ENCODE data around the gene KCNH6. TPM values are rescaled to one million over a fixed set of nuclear protein-coding genes. Genes with fewer than 3 reads are reported as not detected.

The KCNH6 gene
- total RNA-seq, 1 experiment from 2014 or later, result 1.6 TPM

DNA sequence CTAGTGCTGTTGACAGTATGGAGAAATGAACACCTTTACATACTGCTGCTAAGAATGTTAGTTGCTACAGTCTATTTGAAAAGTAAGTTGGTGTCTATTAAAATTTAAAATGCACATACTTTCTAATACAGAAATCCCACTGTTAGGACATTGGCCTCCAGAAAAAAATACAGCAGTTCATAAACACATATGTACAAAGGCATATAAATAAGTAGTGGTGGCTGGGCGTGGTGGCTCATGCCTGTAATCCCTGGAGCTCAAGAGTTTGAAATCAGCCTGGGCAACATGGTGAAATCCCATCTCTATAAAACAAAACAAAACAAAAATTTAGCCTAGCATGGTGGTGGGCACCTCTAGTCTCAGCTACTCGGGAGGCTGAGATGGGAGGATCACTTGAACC lies 40.2 kb downstream of the KCNH6 start:
- Histone ChIP-seq H3K56ac (ENCODE audit: insufficient read length, low read depth, low read length) (no peak overlapping the region), H4K5ac (ENCODE audit: insufficient read length, low read depth, low read length) (no peak overlapping the region), H3K9ac (ENCODE audit: extremely low read depth, insufficient read length, low read length) (no peak overlapping the region), H3K4me2 (ENCODE audit: insufficient read depth, insufficient read length, low read length) (no peak overlapping the region), H3K79me1 (ENCODE audit: insufficient read depth, low read depth, low read length, poor library complexity, severe bottlenecking) (peaks cover 6% of the 10 kb centered on the region), H3K79me2 (ENCODE audit: insufficient read depth, low read length) (peaks cover 4% of the 10 kb centered on the region; the same call in 1 of the 2 replicates), H3K4ac (ENCODE audit: low read depth, low read length) (no peak overlapping the region), H4K91ac (ENCODE audit: insufficient read length, low read depth, low read length) (no peak overlapping the region), H3K9me3 (ENCODE audit: control insufficient read depth, low read depth, low read length) (no peaks in the 10 kb centered on the region), H3K27me3 (ENCODE audit: insufficient read depth, low read length) (no peaks in the 10 kb centered on the region), H3K23me2 (ENCODE audit: insufficient read length, low read depth, low read length, poor library complexity, severe bottlenecking) (no peaks in the 10 kb centered on the region), H2BK12ac (ENCODE audit: insufficient read length, low read depth, low read length) (no peak overlapping the region), H3K4me1 (ENCODE audit: insufficient read depth, low read length) (no peaks in the 10 kb centered on the region), H2AFZ (ENCODE audit: low read length) (no peak overlapping the region), H3K14ac (ENCODE audit: insufficient read depth, low read length) (no peak overlapping the region), H2BK15ac (ENCODE audit: low read depth, low read length) (no peak overlapping the region), H2BK120ac (ENCODE audit: low read depth, low read length, poor library complexity, severe bottlenecking) (no peak overlapping the region), H3T11ph (ENCODE audit: low read length) (no peak overlapping the region), H2BK20ac (ENCODE audit: low read depth, low read length, poor library complexity, severe bottlenecking) (no peak overlapping the region), H4K8ac (replicated peaks; ENCODE audit: insufficient read length, low read depth, low read length) (no peak overlapping the region), H2AK5ac (ENCODE audit: insufficient read length, low read length) (no peak overlapping the region), H3K27ac (ENCODE audit: insufficient read length, low read depth, low read length) (no peak overlapping the region), H2BK5ac (ENCODE audit: insufficient read length, low read length) (no peak overlapping the region), H3K23ac (ENCODE audit: insufficient read length, low read depth, low read length) (no peak overlapping the region), H3K18ac (ENCODE audit: insufficient read length, low read depth, low read length) (no peak overlapping the region), H4K20me1 (ENCODE audit: control insufficient read depth, insufficient read depth, insufficient read length) (no peaks in the 10 kb centered on the region)
- WGBS (ENCODE audit: extremely low coverage, insufficient read length, low lambda C conversion rate), result no CpG with 5 or more reads among the region's 2 CpGs
- Mint-ChIP-seq H3K27me3 (ENCODE audit: low read depth) (no peaks in the 10 kb centered on the region), H3K4me3 (no peak overlapping the region), H3K9me3 (no peaks in the 10 kb centered on the region), H3K4me1 (no peaks in the 10 kb centered on the region), H3K36me3 (ENCODE audit: insufficient read depth in 1 of 3, low read depth in 3 of 3) (no peaks in the 10 kb centered on the region; a peak in 1 of 7 replicates), H3K27ac (no peak overlapping the region)
- no peak for DNase-seq
- TF ChIP-seq, protein P1, sequence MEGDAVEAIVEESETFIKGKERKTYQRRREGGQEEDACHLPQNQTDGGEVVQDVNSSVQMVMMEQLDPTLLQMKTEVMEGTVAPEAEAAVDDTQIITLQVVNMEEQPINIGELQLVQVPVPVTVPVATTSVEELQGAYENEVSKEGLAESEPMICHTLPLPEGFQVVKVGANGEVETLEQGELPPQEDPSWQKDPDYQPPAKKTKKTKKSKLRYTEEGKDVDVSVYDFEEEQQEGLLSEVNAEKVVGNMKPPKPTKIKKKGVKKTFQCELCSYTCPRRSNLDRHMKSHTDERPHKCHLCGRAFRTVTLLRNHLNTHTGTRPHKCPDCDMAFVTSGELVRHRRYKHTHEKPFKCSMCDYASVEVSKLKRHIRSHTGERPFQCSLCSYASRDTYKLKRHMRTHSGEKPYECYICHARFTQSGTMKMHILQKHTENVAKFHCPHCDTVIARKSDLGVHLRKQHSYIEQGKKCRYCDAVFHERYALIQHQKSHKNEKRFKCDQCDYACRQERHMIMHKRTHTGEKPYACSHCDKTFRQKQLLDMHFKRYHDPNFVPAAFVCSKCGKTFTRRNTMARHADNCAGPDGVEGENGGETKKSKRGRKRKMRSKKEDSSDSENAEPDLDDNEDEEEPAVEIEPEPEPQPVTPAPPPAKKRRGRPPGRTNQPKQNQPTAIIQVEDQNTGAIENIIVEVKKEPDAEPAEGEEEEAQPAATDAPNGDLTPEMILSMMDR (conservative IDR thresholded peaks at IDR 0.05), result no peak

Data from H9 (cell line).